ENCODE data around the gene CMAS.

- TF ChIP-seq POLR2A (IDR thresholded peaks at IDR 0.05) = no peak
- TF ChIP-seq CTCF (IDR thresholded peaks at IDR 0.05) = no peak
These were observed 18.9 kb downstream of the CMAS start for GRCh38 chr12:22064968-22065367.
